HepG2 (cell line): ENCODE measurements around the gene CPPED1.

Source experiments
- ARNT ChIP-seq: fragments of 450-650 bp; IDR thresholded peaks from 2 replicates; pipeline ENCODE4 v1.6.1; 2017
- ARNT2 ChIP-seq: sonication (generic); formaldehyde crosslinking; IDR thresholded peaks from 2 replicates; pipeline ENCODE4 v1.8.0; 2022; ENCODE audit warnings: mild to moderate bottlenecking, low read depth, missing genetic modification reagents, moderate library complexity
- CHD2 ChIP-seq: IDR thresholded peaks from 2 replicates; pipeline ENCODE4 v1.6.1; 2011; ENCODE audit warnings: low read depth, low read length, improper control_type of control experiment
- ELF3 ChIP-seq: IDR thresholded peaks from 2 replicates; pipeline ENCODE4 v1.6.1; 2016; ENCODE audit warnings: missing genetic modification reagents, missing compliant biosample characterization
- ELK4 ChIP-seq: sonication (generic); formaldehyde crosslinking; IDR thresholded peaks from 2 replicates; pipeline ENCODE4 v1.9.0; 2021; ENCODE audit warnings: missing genetic modification reagents, borderline replicate concordance
- KLF16 ChIP-seq, 2 experiments: sonication (generic) in 1 of 2; formaldehyde crosslinking in 1 of 2; IDR thresholded peaks; 2 replicates each; pipeline versions ENCODE4 v1.6.1 to v1.8.0; 2016 to 2023; ENCODE audit warnings: missing genetic modification reagents in 2 of 2, missing compliant biosample characterization in 1 of 2
- POLR2AphosphoS5 ChIP-seq: IDR thresholded peaks from 2 replicates; pipeline ENCODE4 v1.6.1; 2012; ENCODE audit warnings: low read depth, low read length
- SIN3A ChIP-seq: IDR thresholded peaks from 2 replicates; pipeline ENCODE4 v1.6.1; 2011; ENCODE audit warnings: low read depth, mild to moderate bottlenecking, control low read depth, low read length, borderline replicate concordance
- YY1 ChIP-seq: IDR thresholded peaks from 2 replicates; pipeline ENCODE4 v1.6.1; 2011; ENCODE audit warnings: low read length, low read depth, moderate library complexity, mild to moderate bottlenecking; ENCODE audit not compliant: insufficient read depth, insufficient replicate concordance
- ZNF550 ChIP-seq: sonication (generic); formaldehyde crosslinking; IDR thresholded peaks from 2 replicates; pipeline ENCODE4 v1.4.0; 2020; ENCODE audit warnings: mild to moderate bottlenecking, missing genetic modification reagents, borderline replicate concordance
- TF ChIP-seq, protein P1 (sequence below): sonication (generic); formaldehyde crosslinking; IDR thresholded peaks from 2 replicates; pipeline ENCODE4 v1.5.0; 2020; ENCODE audit warnings: mild to moderate bottlenecking, missing genetic modification reagents, borderline replicate concordance
- TF ChIP-seq, protein P2 (sequence below): sonication (generic); formaldehyde crosslinking; IDR thresholded peaks from 2 replicates; pipeline ENCODE4 v1.5.0; 2020; ENCODE audit warnings: missing genetic modification reagents, mild to moderate bottlenecking, borderline replicate concordance
- TF ChIP-seq, protein P3 (sequence below): sonication (generic); formaldehyde crosslinking; IDR thresholded peaks from 2 replicates; pipeline ENCODE4 v1.4.0; 2020; ENCODE audit warnings: missing genetic modification reagents

DNA sequence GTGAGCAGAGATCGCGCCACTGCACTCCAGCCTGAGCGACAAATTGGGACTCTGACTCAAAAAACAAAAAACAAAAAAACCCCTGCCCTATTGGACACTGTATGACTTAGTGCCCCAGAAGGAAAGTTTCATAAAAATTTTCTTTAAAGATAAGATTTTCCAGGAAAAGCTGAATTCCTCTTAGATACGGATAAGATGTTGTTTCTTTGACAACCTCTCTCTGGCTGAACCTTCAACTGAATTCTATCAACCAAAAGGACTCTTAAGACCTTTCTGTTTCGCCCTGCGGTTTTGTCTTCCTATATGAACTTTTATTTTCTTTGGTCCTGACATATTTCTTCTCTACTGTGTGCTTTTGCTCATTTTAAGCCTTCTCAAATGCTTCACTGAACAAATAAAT is 35.8 kb downstream of the CPPED1 start:
- TF ChIP-seq YY1 (no peak), POLR2AphosphoS5 (no peak), ELK4 (CRISPR knock-in tag) (no peak), ELF3 (CRISPR knock-in tag) (no peak), KLF16 (CRISPR knock-in tag; IDR thresholded peaks at IDR 0.05) (no peak), ARNT (no peak), ARNT2 (CRISPR knock-in tag) (no peak), CHD2 (no peak), SIN3A (no peak), ZNF550 (no peak)
- TF ChIP-seq, protein P1, sequence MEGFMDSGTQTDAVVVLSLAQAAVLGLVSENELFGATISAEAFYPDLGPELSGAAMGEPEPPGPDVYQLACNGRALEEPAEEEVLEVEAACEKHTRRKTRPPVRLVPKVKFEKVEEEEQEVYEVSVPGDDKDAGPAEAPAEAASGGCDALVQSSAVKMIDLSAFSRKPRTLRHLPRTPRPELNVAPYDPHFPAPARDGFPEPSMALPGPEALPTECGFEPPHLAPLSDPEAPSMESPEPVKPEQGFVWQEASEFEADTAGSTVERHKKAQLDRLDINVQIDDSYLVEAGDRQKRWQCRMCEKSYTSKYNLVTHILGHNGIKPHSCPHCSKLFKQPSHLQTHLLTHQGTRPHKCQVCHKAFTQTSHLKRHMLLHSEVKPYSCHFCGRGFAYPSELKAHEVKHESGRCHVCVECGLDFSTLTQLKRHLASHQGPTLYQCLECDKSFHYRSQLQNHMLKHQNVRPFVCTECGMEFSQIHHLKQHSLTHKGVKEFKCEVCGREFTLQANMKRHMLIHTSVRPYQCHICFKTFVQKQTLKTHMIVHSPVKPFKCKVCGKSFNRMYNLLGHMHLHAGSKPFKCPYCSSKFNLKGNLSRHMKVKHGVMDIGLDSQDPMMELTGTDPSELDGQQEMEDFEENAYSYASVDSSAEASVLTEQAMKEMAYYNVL (CRISPR knock-in tag), result no peak
- TF ChIP-seq, protein P2, sequence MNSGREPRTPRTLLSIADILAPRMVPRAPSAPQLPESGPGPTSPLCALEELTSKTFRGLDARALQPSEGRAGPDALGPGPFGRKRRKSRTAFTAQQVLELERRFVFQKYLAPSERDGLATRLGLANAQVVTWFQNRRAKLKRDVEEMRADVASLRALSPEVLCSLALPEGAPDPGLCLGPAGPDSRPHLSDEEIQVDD, result no peak
- TF ChIP-seq, protein P3, sequence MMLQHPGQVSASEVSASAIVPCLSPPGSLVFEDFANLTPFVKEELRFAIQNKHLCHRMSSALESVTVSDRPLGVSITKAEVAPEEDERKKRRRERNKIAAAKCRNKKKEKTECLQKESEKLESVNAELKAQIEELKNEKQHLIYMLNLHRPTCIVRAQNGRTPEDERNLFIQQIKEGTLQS (CRISPR knock-in tag), result no peak
